OCI-LY3 (cell line): ENCODE measurements around the gene UNC93A.

Source experiments
- H2AFZ ChIP-seq: fragments of 200-600, 300-600 bp; shearing (Covaris generic); 2 replicates; pipeline ENCODE4 v1.6.0; 2014; ENCODE audit warnings: antibody characterized with exemption, low read depth, low read length
- H3K27ac ChIP-seq: fragments of 200-600, 300-600 bp; sonication (generic); 2 replicates; pipeline ENCODE4 v1.5.1; 2014; ENCODE audit warnings: mild to moderate bottlenecking, low read length, moderate library complexity, mixed read lengths
- H3K27me3 ChIP-seq: fragments of 200-600, 300-600 bp; sonication (generic); 2 replicates; pipeline ENCODE4 v1.6.1; 2014; ENCODE audit warnings: low read depth, low read length, mixed read lengths
- H3K36me3 ChIP-seq: fragments of 200-600, 300-600 bp; sonication (generic); replicated peaks from 2 replicates; pipeline ENCODE3; 2014; ENCODE audit warnings: low read depth, low read length, mixed read lengths
- H3K4me1 ChIP-seq: fragments of 300-600, 200-600 bp; sonication (generic); 2 replicates; pipeline ENCODE4 v1.6.1; 2014; ENCODE audit warnings: low read length, mixed read lengths
- H3K4me2 ChIP-seq: fragments of 200-600, 300-600 bp; sonication (generic); 2 replicates; pipeline ENCODE4 v1.6.1; 2014; ENCODE audit warnings: low read length, mixed read lengths
- H3K4me3 ChIP-seq: fragments of 300-600, 200-600 bp; sonication (generic); 2 replicates; pipeline ENCODE4 v1.5.1; 2014; ENCODE audit warnings: antibody characterized with exemption, mild to moderate bottlenecking, low read length, moderate library complexity
- H3K79me2 ChIP-seq: fragments of 300-600, 200-600 bp; shearing (Covaris generic); 2 replicates; pipeline ENCODE4 v1.6.1; 2014; ENCODE audit warnings: mild to moderate bottlenecking, low read length, mixed read lengths
- H3K9ac ChIP-seq: fragments of 300-600, 200-600 bp; shearing (Covaris generic); 2 replicates; pipeline ENCODE4 v1.6.0; 2014; ENCODE audit warnings: mild to moderate bottlenecking, low read length, moderate library complexity
- H3K9me3 ChIP-seq: fragments of 200-600, 300-600 bp; shearing (Covaris generic); 2 replicates; pipeline ENCODE4 v1.6.1; 2014; ENCODE audit warnings: low read length, mixed read lengths; ENCODE audit not compliant: insufficient read depth
- H4K20me1 ChIP-seq: fragments of 200-600, 300-600 bp; sonication (generic); 2 replicates; pipeline ENCODE4 v1.6.1; 2016; ENCODE audit warnings: low read length, mixed read lengths; ENCODE audit not compliant: insufficient read depth
- EZH2phosphoT487 ChIP-seq: fragments of 200-600 bp; shearing (Covaris generic); IDR thresholded peaks from 2 replicates; pipeline ENCODE4 v1.6.1; 2018; ENCODE audit warnings: antibody characterized with exemption, mixed run types, low read depth
- TF ChIP-seq, protein P1 (sequence below): fragments of 200-600, 300-600 bp; sonication (generic); IDR thresholded peaks from 2 replicates; pipeline ENCODE4 v1.5.1; 2014; ENCODE audit warnings: antibody characterized with exemption, low read length, low read depth

UNC93A gene

DNA sequence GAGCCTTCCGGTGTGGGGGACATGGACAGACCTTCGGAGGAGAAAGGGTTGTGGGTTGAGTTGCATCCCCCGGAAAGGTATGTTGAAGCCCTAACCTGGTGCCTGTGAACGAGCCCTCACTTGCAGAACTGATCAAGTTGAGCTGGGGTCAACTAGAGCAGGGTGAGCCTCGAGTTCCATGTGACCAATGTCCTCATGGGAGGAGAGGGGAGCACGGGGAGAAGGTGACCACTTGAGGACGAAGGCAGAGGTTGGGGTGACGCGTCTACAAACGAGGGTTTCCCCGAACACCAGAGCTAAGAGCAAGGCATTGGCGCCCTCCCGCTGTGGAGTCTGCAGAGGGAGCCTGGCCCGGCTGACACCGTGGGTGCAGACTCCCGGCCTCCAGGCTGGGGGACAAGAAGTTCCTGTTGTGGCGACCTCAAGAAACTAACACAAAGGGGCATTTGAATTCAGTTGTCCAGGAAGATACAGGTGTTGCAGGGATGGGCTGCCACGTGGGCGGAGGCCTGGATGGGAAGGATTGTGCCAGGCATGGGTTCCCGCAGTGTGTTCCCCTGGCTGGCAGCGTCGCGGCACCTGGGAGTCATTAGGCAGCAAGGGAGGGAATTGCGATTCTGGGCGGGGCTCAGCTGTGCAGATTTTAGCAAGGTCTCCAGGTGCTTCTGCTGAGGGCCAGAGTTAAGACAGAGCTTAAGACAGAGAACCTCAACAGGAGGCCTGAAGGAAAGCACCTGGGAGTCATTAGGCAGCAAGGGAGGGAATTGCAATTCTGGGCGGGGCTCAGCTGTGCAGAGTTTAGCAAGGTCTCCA, 20.4 kb upstream of the UNC93A start:
- no peaks in the 10 kb centered on the region for H3K27me3 ChIP-seq
- no peaks in the 10 kb centered on the region for H4K20me1 ChIP-seq
- no peaks in the 10 kb centered on the region for H3K79me2 ChIP-seq
- no peak overlapping the region for H3K4me2 ChIP-seq
- no peak overlapping the region for H3K4me3 ChIP-seq
- no peak overlapping the region for H3K9ac ChIP-seq
- TF ChIP-seq EZH2phosphoT487, result no peak
- TF ChIP-seq, protein P1, sequence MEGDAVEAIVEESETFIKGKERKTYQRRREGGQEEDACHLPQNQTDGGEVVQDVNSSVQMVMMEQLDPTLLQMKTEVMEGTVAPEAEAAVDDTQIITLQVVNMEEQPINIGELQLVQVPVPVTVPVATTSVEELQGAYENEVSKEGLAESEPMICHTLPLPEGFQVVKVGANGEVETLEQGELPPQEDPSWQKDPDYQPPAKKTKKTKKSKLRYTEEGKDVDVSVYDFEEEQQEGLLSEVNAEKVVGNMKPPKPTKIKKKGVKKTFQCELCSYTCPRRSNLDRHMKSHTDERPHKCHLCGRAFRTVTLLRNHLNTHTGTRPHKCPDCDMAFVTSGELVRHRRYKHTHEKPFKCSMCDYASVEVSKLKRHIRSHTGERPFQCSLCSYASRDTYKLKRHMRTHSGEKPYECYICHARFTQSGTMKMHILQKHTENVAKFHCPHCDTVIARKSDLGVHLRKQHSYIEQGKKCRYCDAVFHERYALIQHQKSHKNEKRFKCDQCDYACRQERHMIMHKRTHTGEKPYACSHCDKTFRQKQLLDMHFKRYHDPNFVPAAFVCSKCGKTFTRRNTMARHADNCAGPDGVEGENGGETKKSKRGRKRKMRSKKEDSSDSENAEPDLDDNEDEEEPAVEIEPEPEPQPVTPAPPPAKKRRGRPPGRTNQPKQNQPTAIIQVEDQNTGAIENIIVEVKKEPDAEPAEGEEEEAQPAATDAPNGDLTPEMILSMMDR, result no peak
- H3K36me3 ChIP-seq, result no peaks in the 10 kb centered on the region
- no peak overlapping the region for H3K27ac ChIP-seq
- H2AFZ ChIP-seq, result no peak overlapping the region
- no peaks in the 10 kb centered on the region for H3K9me3 ChIP-seq
- no peaks in the 10 kb centered on the region for H3K4me1 ChIP-seq

DNA sequence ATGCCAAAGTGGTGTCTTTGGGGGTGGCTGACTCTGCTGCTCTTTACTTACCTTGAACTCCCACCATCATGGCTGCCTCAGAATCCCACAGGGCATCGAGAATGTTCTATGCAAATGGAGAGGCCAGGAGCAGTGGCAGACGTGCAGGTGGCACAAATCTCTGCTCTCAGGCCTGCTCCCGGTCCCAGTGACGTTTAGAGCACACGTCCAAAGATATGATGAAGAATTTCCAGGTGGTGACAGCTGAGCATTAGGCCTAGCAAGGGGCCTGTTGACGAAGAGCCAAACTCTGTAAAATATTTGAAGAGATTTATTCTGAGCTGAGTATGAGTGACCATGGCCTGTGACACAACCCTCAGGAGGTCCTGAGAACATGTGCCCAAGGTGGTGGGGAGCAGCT, 19.0 kb upstream of the UNC93A start:
- no peaks in the 10 kb centered on the region for H3K9me3 ChIP-seq
- no peaks in the 10 kb centered on the region for H3K79me2 ChIP-seq
- H3K36me3 ChIP-seq, result no peaks in the 10 kb centered on the region
- no peak overlapping the region for H3K27ac ChIP-seq
- H2AFZ ChIP-seq, result no peak overlapping the region
- H4K20me1 ChIP-seq, result no peaks in the 10 kb centered on the region
- no peak overlapping the region for H3K4me3 ChIP-seq
- H3K4me2 ChIP-seq, result no peak overlapping the region
- H3K4me1 ChIP-seq, result no peaks in the 10 kb centered on the region
- TF ChIP-seq, protein P1, result no peak
- no peak for TF ChIP-seq EZH2phosphoT487
- no peaks in the 10 kb centered on the region for H3K27me3 ChIP-seq
- no peak overlapping the region for H3K9ac ChIP-seq

DNA sequence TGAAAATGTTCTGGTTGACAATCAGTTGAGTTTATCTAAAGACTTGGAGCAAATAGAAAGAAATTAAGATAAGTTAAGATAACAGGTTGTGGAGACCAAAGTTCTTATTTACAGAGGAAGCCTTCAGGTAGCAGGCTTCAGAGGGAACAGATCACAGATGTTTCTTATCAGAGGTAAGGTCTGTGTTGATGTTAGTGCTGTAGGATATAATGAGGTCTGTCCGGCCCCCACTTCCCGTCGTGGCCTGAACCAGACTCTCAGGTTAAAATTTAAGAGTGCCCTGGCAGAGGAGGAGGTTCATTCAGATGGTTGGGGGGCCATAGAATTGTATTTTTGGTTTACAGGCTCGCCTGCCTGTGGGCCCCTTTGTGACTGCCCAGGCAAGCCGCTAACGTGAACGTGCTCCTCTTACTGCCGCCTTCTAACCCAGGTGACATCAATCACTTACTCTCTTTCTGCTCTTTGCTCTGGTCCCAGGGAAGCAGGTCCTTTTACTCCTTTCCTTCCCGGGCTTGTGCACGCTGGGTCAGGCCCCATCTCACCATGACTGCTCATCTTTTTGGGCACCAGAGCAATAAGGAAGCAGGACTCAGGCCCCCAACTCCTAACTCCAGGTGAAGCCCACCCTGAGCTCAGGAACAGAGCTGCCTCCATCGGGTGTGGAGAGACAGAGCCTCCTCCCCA, 18.3 kb upstream of the UNC93A start:
- H3K27me3 ChIP-seq, result no peaks in the 10 kb centered on the region
- no peaks in the 10 kb centered on the region for H3K36me3 ChIP-seq
- no peaks in the 10 kb centered on the region for H3K4me1 ChIP-seq
- H4K20me1 ChIP-seq, result no peaks in the 10 kb centered on the region
- H3K9ac ChIP-seq, result no peak overlapping the region
- H3K27ac ChIP-seq, result no peak overlapping the region
- TF ChIP-seq EZH2phosphoT487, result no peak
- no peak overlapping the region for H3K4me2 ChIP-seq
- no peaks in the 10 kb centered on the region for H3K79me2 ChIP-seq
- no peak overlapping the region for H2AFZ ChIP-seq
- H3K9me3 ChIP-seq, result no peaks in the 10 kb centered on the region
- H3K4me3 ChIP-seq, result no peak overlapping the region

DNA sequence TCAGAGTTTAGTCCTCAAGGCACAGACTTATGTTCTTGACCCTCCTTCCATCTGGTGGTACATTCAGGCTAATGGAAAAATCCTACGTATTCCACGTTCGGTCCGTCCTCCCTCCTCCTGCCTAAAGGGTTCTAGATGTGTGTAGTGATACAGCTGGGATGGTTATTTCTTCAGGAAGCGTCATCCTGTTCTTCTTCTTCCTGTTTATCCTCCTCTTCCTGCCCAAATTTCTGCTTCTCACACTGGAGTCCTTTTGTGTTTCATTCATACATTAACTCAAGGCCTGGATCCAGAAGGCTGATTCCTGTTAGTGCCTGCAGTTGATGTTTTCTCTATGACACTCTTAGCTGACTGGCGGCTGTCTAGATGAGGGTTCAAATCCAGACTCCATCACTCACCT, 16.8 kb upstream of the UNC93A start:
- Histone ChIP-seq H2AFZ (no peak overlapping the region), H3K9me3 (no peaks in the 10 kb centered on the region), H4K20me1 (no peaks in the 10 kb centered on the region), H3K27me3 (no peaks in the 10 kb centered on the region), H3K4me2 (no peak overlapping the region), H3K4me3 (no peak overlapping the region), H3K27ac (no peak overlapping the region), H3K36me3 (no peaks in the 10 kb centered on the region), H3K79me2 (no peaks in the 10 kb centered on the region), H3K9ac (no peak overlapping the region), H3K4me1 (no peaks in the 10 kb centered on the region)
- no peak for TF ChIP-seq EZH2phosphoT487
- TF ChIP-seq, protein P1, result no peak
